NCI-H2081 (cell line): ENCODE measurements around the gene PDSS1.

Source experiments
- DNase-seq, 2 experiments: peaks; one replicate each; lab custom pipeline; 2025; lab: John Stamatoyannopoulos, UW

The PDSS1 gene

GRCh38 chr10:26699631-26700030 is 2.1 kb downstream of the PDSS1 start:
- DNase-seq, result no peak

GRCh38 chr10:26700884-26701630 is 3.6 kb downstream of the PDSS1 start:
- DNase-seq, result no peak

- no peak for DNase-seq
Observed at GRCh38 chr10:26703096-26703495, 5.6 kb downstream of the PDSS1 start.

- DNase-seq, result no peak
Observed at GRCh38 chr10:26703974-26704373, 6.5 kb downstream of the PDSS1 start.

GRCh38 chr10:26706206-26706605 is 8.7 kb downstream of the PDSS1 start:
- no peak for DNase-seq

- no peak for DNase-seq
Observed at GRCh38 chr10:26706936-26707335, 9.4 kb downstream of the PDSS1 start.

GRCh38 chr10:26711324-26711723 is 13.8 kb downstream of the PDSS1 start:
- no peak for DNase-seq

- DNase-seq, result no peak
Observed at GRCh38 chr10:26714415-26715136, 17.1 kb downstream of the PDSS1 start.

- DNase-seq, result no peak
Observed at GRCh38 chr10:26715137-26715487, 17.6 kb downstream of the PDSS1 start.

- DNase-seq, result no peak
Observed at GRCh38 chr10:26717476-26717875, 20.0 kb downstream of the PDSS1 start.

GRCh38 chr10:26721561-26721960 is 24.1 kb downstream of the PDSS1 start:
- DNase-seq, result no peak

GRCh38 chr10:26723016-26723415 is 25.5 kb downstream of the PDSS1 start:
- DNase-seq, result no peak

- peak; percentile 1 to 30 for DNase-seq
Observed at GRCh38 chr10:26725837-26726727, 28.6 kb downstream of the PDSS1 start.

GRCh38 chr10:26727005-26727404 is 29.5 kb downstream of the PDSS1 start:
- no peak for DNase-seq

- DNase-seq, result no peak
Observed at GRCh38 chr10:26728957-26729356, 31.5 kb downstream of the PDSS1 start.

- no peak for DNase-seq
Observed at GRCh38 chr10:26729395-26729794, 31.9 kb downstream of the PDSS1 start.

- DNase-seq, result no peak
Observed at GRCh38 chr10:26730552-26730951, 33.1 kb downstream of the PDSS1 start.

- DNase-seq, result peak; percentile 3 to 43
Observed at GRCh38 chr10:26733750-26734568, 36.5 kb downstream of the PDSS1 start.

GRCh38 chr10:26735435-26735834 is 37.9 kb downstream of the PDSS1 start:
- no peak for DNase-seq

GRCh38 chr10:26737730-26738129 is 40.2 kb downstream of the PDSS1 start:
- no peak for DNase-seq

GRCh38 chr10:26738301-26738911 is 40.9 kb downstream of the PDSS1 start:
- DNase-seq, result no peak
